Kidney epithelial cell (primary cell): ENCODE measurements around the gene CCDC88C. TPM values are rescaled to one million over a fixed set of nuclear protein-coding genes. Genes with fewer than 3 reads are reported as not detected.

ENCODE experiments used
- DNase-seq: peaks from one replicate; pipeline ENCODE4 v3.0.0-alpha.2; 2010; ENCODE audit warnings: low read depth
- H3K27me3 ChIP-seq: 2 replicates; pipeline ENCODE4 v1.6.0; 2011; ENCODE audit warnings: low read length; ENCODE audit not compliant: control insufficient read depth, insufficient read depth
- H3K36me3 ChIP-seq: 2 replicates; pipeline ENCODE4 v1.5.1; 2011; ENCODE audit warnings: low read length; ENCODE audit not compliant: control insufficient read depth, insufficient read depth
- H3K4me3 ChIP-seq: 2 replicates; pipeline ENCODE4 v1.5.1; 2011; ENCODE audit warnings: low read depth, mild to moderate bottlenecking, control low read depth, low read length
- total RNA-seq: library from RNA; depleted of rRNA; stranded (reverse); fragments of >200 nt; gene quantifications from 2 replicates; pipeline ENCODE4 v1.2.3, GENCODE V29; 2015
- TF ChIP-seq, protein P1 (sequence below): IDR thresholded peaks from 2 replicates; pipeline ENCODE4 v1.5.1; 2011; ENCODE audit warnings: mild to moderate bottlenecking, moderate library complexity, low read length, control low read depth, inconsistent platforms; ENCODE audit not compliant: insufficient read depth, poor library complexity, severe bottlenecking

Gene CCDC88C
- total RNA-seq, 1 donor from 2014 or later: 22.4 TPM

DNA sequence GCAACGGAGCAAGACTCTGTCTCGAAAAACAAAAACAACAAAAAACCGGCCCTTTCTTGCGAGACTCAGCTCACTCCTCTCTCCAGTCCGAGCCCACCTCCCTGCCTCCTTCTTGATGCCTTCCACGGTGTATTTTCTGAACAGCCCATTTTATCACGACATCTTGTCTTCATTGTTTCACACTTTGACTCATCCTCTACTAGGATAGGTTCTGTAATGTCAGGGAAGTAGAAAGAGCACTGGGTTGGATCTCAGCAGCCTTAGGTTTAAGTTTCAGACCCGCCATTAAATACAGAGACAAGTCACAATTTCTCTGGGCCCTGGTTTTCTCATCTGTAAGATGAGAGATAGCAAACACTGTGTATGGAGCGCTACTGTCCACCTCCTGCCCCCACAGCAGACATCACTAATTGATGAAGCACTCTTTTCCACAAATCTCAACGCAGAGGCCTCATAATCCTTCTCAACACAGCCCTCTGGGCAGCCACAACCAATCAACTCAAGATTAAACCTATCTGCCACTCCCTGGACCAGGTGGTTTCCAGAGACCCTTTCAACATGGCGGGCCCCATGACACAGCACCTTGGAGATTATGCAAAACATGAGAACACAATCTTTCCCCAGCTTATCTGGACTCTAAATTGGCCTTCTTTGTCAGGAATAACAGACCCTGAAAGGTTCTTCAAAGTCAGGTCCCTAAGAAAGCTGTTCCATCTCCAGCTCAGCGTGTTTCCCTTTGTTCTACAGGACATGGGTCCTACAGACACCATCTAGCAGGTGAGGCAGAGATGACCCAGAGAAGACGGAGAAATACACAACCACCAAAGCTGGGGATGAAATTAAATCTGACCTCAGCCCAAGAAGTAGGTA lies 35.6 kb downstream of the CCDC88C start:
- TF ChIP-seq, protein P1, sequence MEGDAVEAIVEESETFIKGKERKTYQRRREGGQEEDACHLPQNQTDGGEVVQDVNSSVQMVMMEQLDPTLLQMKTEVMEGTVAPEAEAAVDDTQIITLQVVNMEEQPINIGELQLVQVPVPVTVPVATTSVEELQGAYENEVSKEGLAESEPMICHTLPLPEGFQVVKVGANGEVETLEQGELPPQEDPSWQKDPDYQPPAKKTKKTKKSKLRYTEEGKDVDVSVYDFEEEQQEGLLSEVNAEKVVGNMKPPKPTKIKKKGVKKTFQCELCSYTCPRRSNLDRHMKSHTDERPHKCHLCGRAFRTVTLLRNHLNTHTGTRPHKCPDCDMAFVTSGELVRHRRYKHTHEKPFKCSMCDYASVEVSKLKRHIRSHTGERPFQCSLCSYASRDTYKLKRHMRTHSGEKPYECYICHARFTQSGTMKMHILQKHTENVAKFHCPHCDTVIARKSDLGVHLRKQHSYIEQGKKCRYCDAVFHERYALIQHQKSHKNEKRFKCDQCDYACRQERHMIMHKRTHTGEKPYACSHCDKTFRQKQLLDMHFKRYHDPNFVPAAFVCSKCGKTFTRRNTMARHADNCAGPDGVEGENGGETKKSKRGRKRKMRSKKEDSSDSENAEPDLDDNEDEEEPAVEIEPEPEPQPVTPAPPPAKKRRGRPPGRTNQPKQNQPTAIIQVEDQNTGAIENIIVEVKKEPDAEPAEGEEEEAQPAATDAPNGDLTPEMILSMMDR: no peak
- no peaks in the 10 kb centered on the region for H3K36me3 ChIP-seq
- H3K4me3 ChIP-seq: no peak overlapping the region
- no peaks in the 10 kb centered on the region for H3K27me3 ChIP-seq
- DNase-seq: no peak

DNA sequence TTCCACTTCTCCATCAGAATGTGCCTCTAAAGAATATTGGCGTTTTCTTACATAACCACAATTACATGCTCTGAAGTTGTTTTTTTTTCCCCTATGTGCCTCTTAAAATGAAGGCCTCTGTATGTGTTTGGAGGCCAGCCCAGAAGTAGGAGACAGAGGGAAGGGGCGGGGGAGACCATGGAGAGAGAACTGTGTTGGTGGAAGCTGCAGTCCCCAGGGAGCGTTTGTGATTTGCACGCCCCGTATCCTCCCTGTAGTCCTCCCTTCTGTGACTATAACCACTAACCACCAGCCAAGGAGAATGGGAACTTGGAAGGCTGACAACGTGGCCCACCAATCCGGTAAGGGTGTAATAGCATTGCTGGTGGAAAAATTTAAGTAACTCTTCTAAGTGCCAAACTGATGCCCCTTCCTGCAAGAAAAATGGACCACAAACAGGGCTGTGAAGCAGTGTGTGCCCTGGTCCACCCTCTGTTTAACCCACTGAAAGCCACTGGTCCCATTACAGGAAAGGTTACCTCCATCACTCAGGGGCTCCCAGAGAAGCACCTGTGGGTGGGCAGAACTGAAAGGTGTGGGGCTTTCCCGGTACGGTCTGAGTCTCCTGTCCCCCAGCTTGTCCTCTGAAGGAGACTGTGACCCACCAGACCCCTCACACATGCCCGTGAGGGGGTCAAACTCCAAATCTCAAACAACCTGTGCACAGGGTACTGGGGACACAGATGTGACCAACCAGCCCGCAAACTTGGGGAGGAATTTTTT lies 36.8 kb downstream of the CCDC88C start:
- TF ChIP-seq, protein P1: no peak
- Histone ChIP-seq H3K36me3 (no peaks in the 10 kb centered on the region), H3K27me3 (no peaks in the 10 kb centered on the region), H3K4me3 (no peak overlapping the region)
- no peak for DNase-seq

DNA sequence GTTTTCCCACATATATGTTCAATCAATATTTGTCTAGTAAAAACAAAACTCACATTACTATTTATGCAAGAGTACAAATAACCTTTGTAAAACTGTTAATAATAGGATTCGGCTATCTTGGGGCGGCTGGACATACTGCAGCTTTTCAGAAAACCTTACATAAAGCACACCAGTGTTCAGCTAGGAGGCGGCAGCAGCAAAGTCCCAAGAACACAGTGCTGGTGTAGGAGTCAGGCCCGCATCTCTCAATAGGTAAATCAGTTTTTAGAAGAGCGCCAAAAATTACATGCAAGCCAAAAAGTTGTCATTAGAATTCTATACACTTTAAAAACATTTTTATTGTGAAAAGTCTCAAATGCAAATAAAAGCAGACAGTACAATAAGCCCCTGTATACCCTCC lies 37.5 kb downstream of the CCDC88C start:
- TF ChIP-seq, protein P1: no peak
- DNase-seq: no peak
- H3K36me3 ChIP-seq: no peaks in the 10 kb centered on the region
- H3K27me3 ChIP-seq: no peaks in the 10 kb centered on the region
- no peak overlapping the region for H3K4me3 ChIP-seq

DNA sequence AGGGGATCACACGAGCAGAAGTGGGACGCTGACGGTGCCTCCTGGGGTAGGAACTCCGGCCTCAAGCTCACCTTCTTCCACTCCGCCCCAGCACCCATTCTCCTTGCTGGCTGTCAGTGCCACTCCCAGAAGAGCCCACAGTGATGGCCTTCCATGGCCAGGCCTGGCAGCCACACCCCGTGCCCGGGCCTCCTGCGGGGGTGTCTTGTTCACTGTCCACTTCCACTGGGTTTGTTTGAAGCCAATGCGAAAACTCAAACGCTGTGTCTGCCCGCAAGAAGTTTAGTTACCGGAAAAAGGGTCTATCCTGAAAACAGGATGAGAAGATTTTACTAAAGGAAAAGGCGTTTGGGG lies 38.1 kb downstream of the CCDC88C start:
- no peak overlapping the region for H3K4me3 ChIP-seq
- H3K36me3 ChIP-seq: no peaks in the 10 kb centered on the region
- TF ChIP-seq, protein P1: no peak
- no peak for DNase-seq
- H3K27me3 ChIP-seq: no peaks in the 10 kb centered on the region

DNA sequence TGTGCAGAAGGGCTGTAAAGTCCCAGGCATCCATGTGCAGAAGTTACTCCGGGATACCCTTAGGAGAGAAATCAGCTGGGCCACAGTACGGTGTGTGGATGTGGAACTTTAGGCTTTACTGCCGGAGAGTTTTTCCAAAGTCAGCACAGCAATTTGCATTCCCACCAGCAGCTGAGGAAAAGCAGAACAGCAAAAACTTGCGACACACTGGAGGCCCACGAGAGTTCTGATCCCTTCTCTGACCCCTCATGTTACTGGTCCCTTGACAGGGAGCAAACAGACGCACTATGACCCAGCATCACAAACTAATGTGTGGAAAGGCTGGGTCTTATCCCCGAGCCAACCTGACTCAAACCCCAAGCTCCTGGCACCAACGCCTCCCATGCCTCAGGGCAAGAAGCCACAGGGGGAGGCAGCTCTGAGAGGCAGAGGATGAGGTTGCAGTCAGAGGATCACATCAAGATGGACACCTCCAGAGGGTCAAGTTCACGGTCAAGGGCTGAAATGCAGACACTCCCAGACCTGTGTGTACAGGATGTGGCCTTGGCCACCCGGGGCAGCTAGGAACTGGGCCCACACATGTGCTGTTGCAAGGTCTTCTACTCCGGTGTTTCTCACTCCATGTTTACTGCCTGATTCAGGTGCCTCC lies 38.6 kb downstream of the CCDC88C start:
- TF ChIP-seq, protein P1: no peak
- H3K36me3 ChIP-seq: no peaks in the 10 kb centered on the region
- no peak for DNase-seq

More for the DNA sequence above, 38.6 kb downstream of the CCDC88C start:
- Histone ChIP-seq H3K4me3 (no peak overlapping the region), H3K27me3 (no peaks in the 10 kb centered on the region)
